CD4-positive, alpha-beta T cell treated with Interleukin-6 for 4 hours (primary cell): Measurements from ENCODE around the gene UBN1.

ENCODE experiments used
- DNase-seq: peaks from one replicate; pipeline ENCODE4 v3.0.0-alpha.2; 2020; ENCODE audit warnings: mixed read lengths

UBN1 gene

GRCh38 chr16:4814542-4815173 lies 32.6 kb upstream of the UBN1 start:
- DNase-seq: no peak

- DNase-seq: no peak
Measured at GRCh38 chr16:4820652-4821051, 26.6 kb upstream of the UBN1 start.

GRCh38 chr16:4825196-4825595 lies 22.1 kb upstream of the UBN1 start:
- no peak for DNase-seq

- DNase-seq: no peak
Measured at GRCh38 chr16:4826526-4826925, 20.8 kb upstream of the UBN1 start.

GRCh38 chr16:4826980-4827379 lies 20.3 kb upstream of the UBN1 start:
- DNase-seq: no peak

GRCh38 chr16:4828567-4829321 lies 18.5 kb upstream of the UBN1 start:
- DNase-seq: no peak

- DNase-seq: no peak
Measured at GRCh38 chr16:4830408-4830807, 16.9 kb upstream of the UBN1 start.

GRCh38 chr16:4831616-4832015 lies 15.7 kb upstream of the UBN1 start:
- DNase-seq: no peak

- no peak for DNase-seq
Measured at GRCh38 chr16:4832698-4833343, 14.5 kb upstream of the UBN1 start.

GRCh38 chr16:4833584-4833983 lies 13.7 kb upstream of the UBN1 start:
- DNase-seq: no peak

- no peak for DNase-seq
Measured at GRCh38 chr16:4836727-4837126, 10.6 kb upstream of the UBN1 start.

- no peak for DNase-seq
Measured at GRCh38 chr16:4837733-4838501, 9.4 kb upstream of the UBN1 start.

- no peak for DNase-seq
Measured at GRCh38 chr16:4839942-4840341, 7.3 kb upstream of the UBN1 start.

- DNase-seq: no peak
Measured at GRCh38 chr16:4840984-4841383, 6.3 kb upstream of the UBN1 start.

GRCh38 chr16:4846503-4846900 lies 779 bp upstream of the UBN1 start:
- peak; percentile 4 for DNase-seq

GRCh38 chr16:4847774-4848587 lies 700 bp downstream of the UBN1 start:
- DNase-seq: peak; percentile 50

- DNase-seq: no peak
Measured at GRCh38 chr16:4850211-4850610, 2.9 kb downstream of the UBN1 start.

GRCh38 chr16:4852221-4852872 lies 5.1 kb downstream of the UBN1 start:
- peak; percentile 10 for DNase-seq

- DNase-seq: no peak
Measured at GRCh38 chr16:4855371-4855770, 8.1 kb downstream of the UBN1 start.

- no peak for DNase-seq
Measured at GRCh38 chr16:4855804-4856203, 8.5 kb downstream of the UBN1 start.

GRCh38 chr16:4859190-4859899 lies 12.1 kb downstream of the UBN1 start:
- DNase-seq: no peak
